ENCODE measurements around the gene TDP1.

GRCh38 chr14:89954070-89955021 lies 1.4 kb upstream of the TDP1 start, which contains the start of gene EFCAB11:
- TF ChIP-seq CTCF (IDR thresholded peaks at IDR 0.05) = peak in 3 of 6 experiments; percentile 8 to 31 (median 21)
- TF ChIP-seq POLR2A (IDR thresholded peaks at IDR 0.05) = no peak
